ENCODE results near the gene NRDC.
"Not testable (repeated sequence)": the region's sequence is repeated elsewhere in the genome, so short reads cannot be mapped to it uniquely, and the experiment has no call there.

Gene NRDC

GRCh38 chr1:51840182-51840581 is 38.3 kb downstream of the NRDC start:
- no peak for DNase-seq

GRCh38 chr1:51839094-51839493 is 39.4 kb downstream of the NRDC start:
- no peak for DNase-seq

GRCh38 chr1:51837243-51837642 is 41.3 kb downstream of the NRDC start:
- DNase-seq = no peak

GRCh38 chr1:51833700-51834099 is 44.8 kb downstream of the NRDC start:
- no peak for DNase-seq

- DNase-seq = no peak
These were observed 49.5 kb downstream of the NRDC start for GRCh38 chr1:51829058-51829457.

- no peak for DNase-seq
These were observed 58.7 kb downstream of the NRDC start for GRCh38 chr1:51819810-51820209.

- not testable (repeated sequence) for DNase-seq
These were observed 59.5 kb downstream of the NRDC start for GRCh38 chr1:51819021-51819420.

GRCh38 chr1:51818487-51818886 is 60.0 kb downstream of the NRDC start:
- DNase-seq = no peak

GRCh38 chr1:51814513-51814912 is 64.0 kb downstream of the NRDC start:
- DNase-seq = no peak

- DNase-seq = no peak
These were observed 79.2 kb downstream of the NRDC start for GRCh38 chr1:51799372-51799771.

GRCh38 chr1:51794868-51795267 is 83.7 kb downstream of the NRDC start:
- DNase-seq = no peak

- DNase-seq = no peak
These were observed 84.3 kb downstream of the NRDC start for GRCh38 chr1:51794260-51794659.

- no peak for DNase-seq
These were observed 85.7 kb downstream of the NRDC start for GRCh38 chr1:51792864-51793263.

GRCh38 chr1:51791888-51792287 is 86.6 kb downstream of the NRDC start:
- DNase-seq = no peak

- no peak for DNase-seq
These were observed 88.1 kb downstream of the NRDC start for GRCh38 chr1:51790385-51790784.

GRCh38 chr1:51789342-51789741 is 89.2 kb downstream of the NRDC start:
- DNase-seq = no peak

- no peak for DNase-seq
These were observed 89.6 kb downstream of the NRDC start for GRCh38 chr1:51788938-51789337.

- no peak for DNase-seq
These were observed 93.5 kb downstream of the NRDC start for GRCh38 chr1:51784997-51785421.

- DNase-seq = no peak
These were observed 97.6 kb downstream of the NRDC start for GRCh38 chr1:51780927-51781326.

GRCh38 chr1:51776408-51776807 is 102.1 kb downstream of the NRDC start:
- DNase-seq = no peak

GRCh38 chr1:51768971-51769588 is 109.4 kb downstream of the NRDC start:
- peak; percentile 40 for DNase-seq

- no peak for DNase-seq
These were observed 117.2 kb downstream of the NRDC start for GRCh38 chr1:51761351-51761750.

- no peak for DNase-seq
These were observed 117.7 kb downstream of the NRDC start for GRCh38 chr1:51760872-51761271.

GRCh38 chr1:51758310-51758709 is 120.2 kb downstream of the NRDC start:
- no peak for DNase-seq

GRCh38 chr1:51756290-51756689 is 122.2 kb downstream of the NRDC start:
- DNase-seq = no peak

GRCh38 chr1:51755437-51755836 is 123.1 kb downstream of the NRDC start:
- no peak for DNase-seq
